IPS DF 4.7 (cell line): ENCODE results near the gene OSBP2.
A peak's percentile ranks its signal among the peaks of the same experiment; 100 is the strongest.

Source experiments
- DNase-seq: peaks from one replicate; pipeline ENCODE4 v3.0.0-alpha.2; 2013; ENCODE audit warnings: low spot score; ENCODE audit errors: extremely low read depth

Gene OSBP2

GRCh38 chr22:30893434-30894370 lies 199.0 kb downstream of the OSBP2 start:
- DNase-seq: no peak

DNA sequence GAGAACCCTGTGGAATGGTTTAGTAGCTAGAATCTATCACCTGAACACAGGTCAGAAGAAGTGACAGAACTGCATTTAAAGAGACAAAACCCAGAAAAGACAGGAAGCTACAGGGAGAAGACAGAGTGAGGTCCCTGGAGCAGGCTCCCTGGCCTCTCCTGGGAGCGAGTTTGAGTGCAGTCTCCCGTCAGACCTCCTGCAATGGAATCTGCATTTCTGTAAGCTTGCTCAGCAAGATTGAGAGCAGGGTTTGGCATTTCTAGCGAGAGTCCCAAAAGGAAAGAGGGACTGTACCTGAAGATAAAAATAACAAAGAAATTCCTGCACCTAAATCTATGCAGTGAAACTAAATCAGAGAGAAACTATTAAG lies 199.7 kb downstream of the OSBP2 start:
- DNase-seq: no peak

- DNase-seq: no peak
Measured at GRCh38 chr22:30902496-30903357, 208.1 kb downstream of the OSBP2 start.

GRCh38 chr22:30903876-30904460 lies 209.3 kb downstream of the OSBP2 start:
- DNase-seq: no peak

DNA sequence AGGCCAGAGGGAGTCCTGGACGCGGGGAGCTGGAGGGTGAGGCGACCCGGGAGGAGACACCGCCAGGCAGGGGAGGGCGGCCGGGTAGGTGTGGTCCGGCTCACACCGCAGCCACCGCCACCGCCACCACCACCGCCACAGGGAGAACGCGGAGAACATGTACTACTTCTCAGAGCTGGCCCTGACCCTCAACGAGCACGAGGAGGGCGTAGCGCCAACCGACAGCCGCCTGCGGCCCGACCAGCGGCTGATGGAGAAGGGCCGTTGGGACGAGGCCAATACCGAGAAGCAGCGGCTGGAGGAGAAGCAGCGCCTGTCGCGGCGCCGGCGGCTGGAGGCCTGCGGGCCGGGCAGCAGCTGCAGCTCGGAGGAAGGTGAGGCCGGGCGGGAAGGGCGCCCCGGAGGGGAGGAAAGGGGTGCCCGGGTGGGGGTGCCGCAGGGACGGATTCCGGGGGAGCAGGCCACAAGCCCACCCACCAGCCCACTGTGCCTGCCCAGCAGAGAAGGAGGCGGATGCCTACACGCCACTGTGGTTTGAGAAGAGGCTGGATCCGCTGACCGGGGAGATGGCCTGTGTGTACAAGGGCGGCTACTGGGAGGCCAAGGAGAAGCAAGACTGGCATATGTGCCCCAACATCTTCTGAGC lies 211.1 kb downstream of the OSBP2 start:
- DNase-seq: no peak

GRCh38 chr22:30906411-30906810 lies 211.7 kb downstream of the OSBP2 start:
- no peak for DNase-seq

DNA sequence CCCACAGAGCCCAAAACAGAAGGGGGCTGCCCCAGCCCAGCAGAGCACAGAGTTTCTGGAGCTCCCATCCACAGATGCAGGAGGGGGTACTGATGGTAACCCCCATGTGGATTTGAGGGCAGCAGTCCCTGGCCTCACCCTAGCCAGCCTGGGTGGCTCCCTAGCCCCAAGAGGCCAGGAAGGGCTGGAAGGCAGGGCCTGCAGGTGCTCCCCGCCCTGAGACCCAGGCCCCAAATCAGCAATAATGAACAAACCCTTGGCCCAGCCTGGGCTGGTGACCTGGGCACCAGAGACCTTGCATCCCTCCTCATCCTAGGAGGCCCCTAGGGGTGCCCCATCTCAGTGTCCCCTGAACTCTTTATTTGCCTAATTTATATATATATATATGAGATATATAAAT lies 212.3 kb downstream of the OSBP2 start:
- DNase-seq: no peak

- no peak for DNase-seq
Measured at GRCh38 chr22:30908051-30908461, 213.4 kb downstream of the OSBP2 start.

DNA sequence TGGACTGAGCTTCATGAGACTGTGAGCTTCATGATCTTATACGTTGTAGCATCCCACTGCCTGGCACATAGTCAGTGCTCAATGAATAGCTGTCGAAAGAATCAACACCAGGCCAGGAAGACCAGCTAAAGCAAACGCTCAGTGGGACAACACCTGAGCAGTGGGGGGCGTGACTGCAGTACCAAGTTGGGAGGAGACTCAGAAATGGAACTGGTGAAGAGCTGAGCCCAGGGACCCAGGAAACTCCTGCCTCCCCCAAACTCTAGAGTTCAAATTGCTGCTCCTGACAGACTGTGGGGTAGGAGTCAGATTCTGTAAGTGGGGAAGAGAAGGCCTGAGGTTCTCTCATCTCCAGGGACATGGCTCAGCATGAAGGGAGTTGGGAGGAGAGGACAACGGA lies 214.6 kb downstream of the OSBP2 start:
- DNase-seq: no peak

DNA sequence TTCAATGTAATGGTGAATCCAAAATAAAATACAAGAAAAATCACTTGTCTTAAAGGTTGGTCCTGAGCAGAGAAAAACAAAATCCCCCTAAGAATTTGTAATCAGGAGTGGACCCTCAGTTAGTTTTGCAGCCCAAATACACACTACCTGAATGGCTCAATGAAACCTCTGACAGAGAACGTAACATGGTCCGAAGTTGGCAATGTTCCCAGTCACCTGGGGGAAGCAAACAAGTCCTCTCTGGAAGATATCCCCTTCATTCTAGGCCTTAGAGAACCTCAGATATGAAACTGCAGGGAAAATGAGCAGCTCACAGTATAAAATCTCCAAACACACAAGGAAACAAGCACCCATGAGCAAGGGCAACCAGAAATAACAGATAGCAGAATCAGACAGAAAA lies 215.7 kb downstream of the OSBP2 start:
- DNase-seq: no peak

DNA sequence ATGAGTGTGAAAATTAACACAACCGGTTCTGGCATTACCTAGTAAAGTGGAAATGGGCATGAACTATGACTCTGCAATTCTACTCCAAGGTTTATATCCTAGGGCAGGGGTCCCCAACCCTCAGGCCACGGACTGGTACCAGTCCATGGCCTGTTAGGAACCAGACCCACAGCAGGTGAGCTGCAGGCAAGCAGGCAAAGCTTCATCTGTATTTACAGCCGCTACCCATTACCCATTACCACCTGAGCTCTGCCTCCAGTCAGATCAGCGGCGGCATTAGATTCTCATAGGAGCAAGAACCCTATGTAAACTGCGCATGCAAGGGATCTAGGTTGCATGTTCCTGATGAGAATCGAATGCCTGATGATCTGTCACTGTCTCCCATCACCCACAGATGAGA lies 224.1 kb downstream of the OSBP2 start:
- no peak for DNase-seq

DNA sequence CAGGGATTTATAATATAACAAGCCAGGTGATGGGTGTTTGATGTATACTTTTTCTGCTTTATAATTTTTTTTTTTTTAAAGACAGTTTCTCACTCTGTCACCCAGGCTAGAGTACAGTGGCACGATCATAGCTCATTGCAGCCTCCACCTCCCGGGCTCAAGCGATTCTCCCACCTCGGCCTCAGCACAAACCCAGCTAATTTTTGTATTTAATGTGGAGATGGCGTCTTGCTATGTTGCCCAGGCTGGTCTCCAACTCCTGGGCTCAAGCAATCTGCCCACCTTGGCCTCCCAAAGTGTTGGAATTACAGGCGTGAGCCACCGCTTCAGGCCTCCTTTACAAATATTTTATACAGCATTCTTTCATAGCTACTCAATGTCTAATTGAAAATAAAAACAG lies 225.3 kb downstream of the OSBP2 start:
- no peak for DNase-seq

GRCh38 chr22:30920407-30920806 lies 225.7 kb downstream of the OSBP2 start:
- peak; percentile 25 for DNase-seq

DNA sequence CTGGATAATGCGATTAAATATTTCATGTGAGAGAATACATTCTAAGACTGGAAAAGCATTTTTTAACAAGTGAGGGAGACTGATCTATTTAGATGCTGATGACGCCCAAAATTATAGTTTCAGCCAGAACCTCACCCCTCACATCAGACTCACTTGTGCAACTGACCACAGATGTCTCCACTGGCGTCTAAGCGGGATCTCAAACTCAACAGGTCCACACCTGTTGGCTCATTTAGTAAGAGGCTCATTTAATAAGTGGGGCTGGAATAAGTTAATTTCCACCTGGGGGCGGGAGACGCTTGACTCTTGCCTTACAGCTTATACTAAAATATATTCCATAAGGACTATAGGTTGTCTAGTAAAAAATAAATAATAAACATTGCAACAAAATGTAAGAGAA lies 226.4 kb downstream of the OSBP2 start:
- DNase-seq: no peak

- no peak for DNase-seq
Measured at GRCh38 chr22:30922151-30922611, 227.5 kb downstream of the OSBP2 start.

- DNase-seq: no peak
Measured at GRCh38 chr22:30923168-30923900, 228.7 kb downstream of the OSBP2 start.

- no peak for DNase-seq
Measured at GRCh38 chr22:30925667-30926066, 231.0 kb downstream of the OSBP2 start.

- DNase-seq: no peak
Measured at GRCh38 chr22:30926706-30927105, 232.0 kb downstream of the OSBP2 start.

DNA sequence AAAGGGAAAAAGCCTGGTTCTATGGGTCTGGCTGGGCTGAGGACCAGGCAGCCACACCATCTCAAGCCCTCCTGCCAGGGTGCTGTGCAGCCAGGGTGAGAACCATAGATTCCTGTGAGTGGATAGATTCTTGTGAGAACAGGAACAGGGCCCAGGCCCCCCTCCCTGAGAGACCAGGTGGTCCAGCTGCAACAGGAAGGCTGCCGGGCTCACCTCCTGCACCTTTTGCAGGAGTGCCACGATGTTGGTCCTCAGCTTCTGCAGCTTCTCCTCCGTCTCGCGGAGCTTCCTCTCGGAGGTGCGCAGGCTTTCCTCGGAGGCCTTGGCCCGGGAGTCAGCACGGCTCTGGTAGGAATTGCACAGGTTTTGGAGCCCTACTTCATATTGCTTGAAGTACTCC lies 233.1 kb downstream of the OSBP2 start:
- no peak for DNase-seq

DNA sequence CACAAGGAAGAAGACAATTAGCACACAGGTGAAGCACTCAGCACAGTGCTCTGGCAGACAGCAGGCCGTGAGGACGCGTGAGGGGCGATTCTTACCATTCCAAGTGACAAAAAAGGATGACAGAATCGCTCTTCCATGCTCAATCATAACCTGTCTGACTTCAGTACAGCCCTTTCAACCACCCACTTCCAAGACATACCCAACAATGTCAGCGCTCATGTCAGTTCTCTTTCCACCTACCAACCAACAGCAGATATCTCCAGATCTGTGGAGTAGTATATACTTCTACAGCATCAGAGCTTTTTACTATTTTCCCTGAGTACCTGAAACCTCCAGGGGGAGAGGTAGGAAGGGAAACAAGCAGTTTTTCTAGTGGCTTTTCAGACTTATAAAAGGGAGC lies 233.7 kb downstream of the OSBP2 start:
- DNase-seq: no peak

- DNase-seq: no peak
Measured at GRCh38 chr22:30930228-30930627, 235.6 kb downstream of the OSBP2 start.
